Fibroblast of lung (primary cell): ENCODE data around the gene SPPL2B. TPM values are rescaled to one million over a fixed set of nuclear protein-coding genes. Genes with fewer than 3 reads are reported as not detected.

Experiments
- DNase-seq, 2 donors: peaks; one replicate each; pipeline versions ENCODE4 v3.0.0 to v3.0.0-alpha.2; 2010; ENCODE audit warnings: low read depth in 2 of 2
- H2AFZ ChIP-seq: 2 replicates; pipeline ENCODE4 v1.5.1; 2012; ENCODE audit warnings: low read length, control low read depth, inconsistent platforms
- H3K27ac ChIP-seq: 2 replicates; pipeline ENCODE4 v1.5.1; 2011; ENCODE audit warnings: low read length, control low read depth; ENCODE audit not compliant: insufficient read depth
- H3K27me3 ChIP-seq: 2 replicates; pipeline ENCODE4 v1.5.1; 2011; ENCODE audit warnings: mild to moderate bottlenecking, low read length; ENCODE audit not compliant: control insufficient read depth, insufficient read depth
- H3K36me3 ChIP-seq: 2 replicates; pipeline ENCODE4 v1.5.1; 2011; ENCODE audit warnings: low read length; ENCODE audit not compliant: control insufficient read depth, insufficient read depth
- H3K4me1 ChIP-seq: 2 replicates; pipeline ENCODE4 v1.5.1; 2011; ENCODE audit warnings: low read length; ENCODE audit not compliant: control insufficient read depth, insufficient read depth; ENCODE audit errors: extremely low read depth
- H3K4me2 ChIP-seq: 2 replicates; pipeline ENCODE4 v1.5.1; 2011; ENCODE audit warnings: low read length, control low read depth; ENCODE audit not compliant: insufficient read depth; ENCODE audit errors: extremely low read depth
- H3K4me3 ChIP-seq, 4 experiments: fragments of 200-600 bp in 1 of 4; sonication (generic) in 1 of 4; replicated peaks in 1 of 4; 2 replicates each; pipeline ENCODE4 v1.5.1; 2011 to 2016; ENCODE audit warnings: low read length in 4 of 4, low read depth in 3 of 4, mild to moderate bottlenecking in 3 of 4, control low read depth in 2 of 4, inconsistent platforms in 1 of 4, mixed read lengths in 1 of 4; ENCODE audit not compliant: insufficient read depth in 1 of 4; ENCODE audit errors: control extremely low read depth in 1 of 4
- H3K79me2 ChIP-seq: 2 replicates; pipeline ENCODE4 v1.5.1; 2012; ENCODE audit warnings: mild to moderate bottlenecking, low read length, inconsistent platforms; ENCODE audit not compliant: control insufficient read depth, insufficient read depth
- H3K9ac ChIP-seq: 2 replicates; pipeline ENCODE4 v1.5.1; 2011; ENCODE audit warnings: mild to moderate bottlenecking, low read length, control low read depth; ENCODE audit not compliant: insufficient read depth
- H3K9me3 ChIP-seq: 2 replicates; pipeline ENCODE4 v1.5.1; 2012; ENCODE audit warnings: low read depth, low read length; ENCODE audit not compliant: control insufficient read depth, insufficient read depth
- H4K20me1 ChIP-seq: 2 replicates; pipeline ENCODE4 v1.5.1; 2011; ENCODE audit warnings: low read length; ENCODE audit not compliant: control insufficient read depth, insufficient read depth; ENCODE audit errors: extremely low read depth
- CTCF ChIP-seq, 2 donors: IDR thresholded peaks in 1 of 2; conservative IDR thresholded peaks in 1 of 2; 1 replicate in 1 of 2; 2 replicates in 1 of 2; pipeline ENCODE4 v1.5.1; 2011 to 2012; ENCODE audit warnings: low read length in 2 of 2, control low read depth in 1 of 2, inconsistent platforms in 1 of 2, low read depth in 1 of 2, mild to moderate bottlenecking in 1 of 2
- EZH2 ChIP-seq: IDR thresholded peaks from 2 replicates; pipeline ENCODE4 v1.5.1; 2012; ENCODE audit warnings: low read length, control low read depth, mild to moderate bottlenecking; ENCODE audit errors: missing control alignments
- polyA plus RNA-seq, 2 donors: library from polyadenylated mRNA; depleted of rRNA in 1 of 2; stranded (reverse) in 1 of 2; unstranded in 1 of 2; fragments of >200 nt; gene quantifications; 2 replicates each; pipeline ENCODE4 v1.2.1, GENCODE V29; 2011 to 2012; ENCODE audit warnings: missing spikeins in 1 of 2
- total RNA-seq: library from RNA; depleted of rRNA; stranded (reverse); fragments of >200 nt; gene quantifications from 2 replicates; pipeline ENCODE4 v1.2.1, GENCODE V29; 2014

Gene SPPL2B
- total and polyA plus RNA-seq, 2 donors (not counting 1 experiment from before 2014, with no cell fraction given), result 16.0 to 23.8 TPM

GRCh38 chr19:2330255-2330631 is 1.8 kb downstream of the SPPL2B start:
- H4K20me1 ChIP-seq, result no peaks in the 10 kb centered on the region
- TF ChIP-seq EZH2 (no peak), CTCF (conservative IDR thresholded peaks at IDR 0.05 in 1 of 2, IDR thresholded peaks at IDR 0.05 in 1 of 2; ENCODE audit: low read depth in 1 of 2, low read length in 2 of 2) (no peak)
- H3K4me1 ChIP-seq, result peaks cover 5% of the 10 kb centered on the region
- H3K36me3 ChIP-seq, result peaks cover 6% of the 10 kb centered on the region
- no peak overlapping the region for H3K4me3 ChIP-seq
- H2AFZ ChIP-seq, result no peak overlapping the region
- H3K79me2 ChIP-seq, result peaks cover 59% of the 10 kb centered on the region
- no peaks in the 10 kb centered on the region for H3K27me3 ChIP-seq
- H3K9ac ChIP-seq, result no peak overlapping the region
- no peaks in the 10 kb centered on the region for H3K9me3 ChIP-seq
- no peak for DNase-seq
- H3K27ac ChIP-seq, result no peak overlapping the region
- H3K4me2 ChIP-seq, result no peak overlapping the region

- Histone ChIP-seq H4K20me1 (no peaks in the 10 kb centered on the region), H3K79me2 (peaks cover 59% of the 10 kb centered on the region), H3K9ac (no peak overlapping the region), H3K36me3 (peaks cover 3% of the 10 kb centered on the region), H3K27ac (no peak overlapping the region), H3K27me3 (no peaks in the 10 kb centered on the region), H3K4me1 (peaks cover 5% of the 10 kb centered on the region), H3K4me3 (no peak overlapping the region), H3K4me2 (no peak overlapping the region), H3K9me3 (no peaks in the 10 kb centered on the region), H2AFZ (no peak overlapping the region)
- TF ChIP-seq CTCF (conservative IDR thresholded peaks at IDR 0.05 in 1 of 2, IDR thresholded peaks at IDR 0.05 in 1 of 2; ENCODE audit: low read depth in 1 of 2, low read length in 2 of 2), result no peak
- TF ChIP-seq EZH2, result no peak
- DNase-seq, result no peak
Observed at GRCh38 chr19:2330632-2331284, 2.3 kb downstream of the SPPL2B start.

- no peak overlapping the region for H3K4me3 ChIP-seq
- no peak overlapping the region for H2AFZ ChIP-seq
- no peaks in the 10 kb centered on the region for H4K20me1 ChIP-seq
- no peak for TF ChIP-seq CTCF (conservative IDR thresholded peaks at IDR 0.05 in 1 of 2, IDR thresholded peaks at IDR 0.05 in 1 of 2; ENCODE audit: low read depth in 1 of 2, low read length in 2 of 2)
- no peak for TF ChIP-seq EZH2
- no peak overlapping the region for H3K9ac ChIP-seq
- H3K36me3 ChIP-seq, result peaks cover 1% of the 10 kb centered on the region
- no peaks in the 10 kb centered on the region for H3K9me3 ChIP-seq
- H3K4me2 ChIP-seq, result no peak overlapping the region
- H3K4me1 ChIP-seq, result peaks cover 5% of the 10 kb centered on the region
- H3K27ac ChIP-seq, result no peak overlapping the region
- H3K27me3 ChIP-seq, result no peaks in the 10 kb centered on the region
- H3K79me2 ChIP-seq, result peaks cover 63% of the 10 kb centered on the region
- no peak for DNase-seq
Observed at GRCh38 chr19:2331601-2332246, 3.2 kb downstream of the SPPL2B start.
